DMS79 (cell line): Measurements from ENCODE around the gene CACNA2D3.
A peak's percentile ranks its signal among the peaks of the same experiment; 100 is the strongest.

Experiments used
- DNase-seq: peaks from one replicate; lab custom pipeline; 2025; lab: John Stamatoyannopoulos, UW

Gene CACNA2D3

GRCh38 chr3:54217828-54218227 is 95.5 kb downstream of the CACNA2D3 start:
- no peak for DNase-seq

- DNase-seq, result no peak
Measured at GRCh38 chr3:54222316-54222715, 100.0 kb downstream of the CACNA2D3 start.

GRCh38 chr3:54223063-54223462 is 100.7 kb downstream of the CACNA2D3 start:
- DNase-seq, result no peak

GRCh38 chr3:54225841-54226528 is 103.6 kb downstream of the CACNA2D3 start:
- no peak for DNase-seq

GRCh38 chr3:54228806-54229205 is 106.5 kb downstream of the CACNA2D3 start:
- DNase-seq, result no peak

- no peak for DNase-seq
Measured at GRCh38 chr3:54232618-54233017, 110.3 kb downstream of the CACNA2D3 start.

GRCh38 chr3:54235998-54236397 is 113.6 kb downstream of the CACNA2D3 start:
- DNase-seq, result no peak

- DNase-seq, result no peak
Measured at GRCh38 chr3:54237109-54237508, 114.8 kb downstream of the CACNA2D3 start.

GRCh38 chr3:54237788-54238502 is 115.6 kb downstream of the CACNA2D3 start:
- no peak for DNase-seq

- DNase-seq, result no peak
Measured at GRCh38 chr3:54240309-54240708, 118.0 kb downstream of the CACNA2D3 start.

GRCh38 chr3:54243056-54243931 is 120.9 kb downstream of the CACNA2D3 start:
- DNase-seq, result peak; percentile 50

GRCh38 chr3:54243960-54244682 is 121.8 kb downstream of the CACNA2D3 start:
- DNase-seq, result peak; percentile 29

- no peak for DNase-seq
Measured at GRCh38 chr3:54251705-54252104, 129.4 kb downstream of the CACNA2D3 start.

- no peak for DNase-seq
Measured at GRCh38 chr3:54257125-54257720, 134.9 kb downstream of the CACNA2D3 start.

GRCh38 chr3:54259636-54260035 is 137.3 kb downstream of the CACNA2D3 start:
- no peak for DNase-seq

GRCh38 chr3:54261141-54261540 is 138.8 kb downstream of the CACNA2D3 start:
- DNase-seq, result no peak

GRCh38 chr3:54262541-54262940 is 140.2 kb downstream of the CACNA2D3 start:
- DNase-seq, result peak; percentile 45

- DNase-seq, result no peak
Measured at GRCh38 chr3:54262946-54263345, 140.6 kb downstream of the CACNA2D3 start.

GRCh38 chr3:54264050-54264449 is 141.7 kb downstream of the CACNA2D3 start:
- DNase-seq, result no peak

GRCh38 chr3:54270816-54271526 is 148.6 kb downstream of the CACNA2D3 start:
- no peak for DNase-seq

GRCh38 chr3:54273791-54274190 is 151.4 kb downstream of the CACNA2D3 start:
- DNase-seq, result no peak
